Right lobe of liver (tissue), 6 donors: ENCODE measurements around the gene PLCXD3. TPM values are rescaled to one million over a fixed set of nuclear protein-coding genes. Genes with fewer than 3 reads are reported as not detected.

Experiments
- ATAC-seq, 4 donors: fragments of 200-7000 bp; cut with Tn5 transposase; one replicate each; pipeline ENCODE4 v1.9.1; 2020; ENCODE audit warnings: mild to moderate bottlenecking in 4 of 4, moderate library complexity in 4 of 4
- DNase-seq, 3 donors: peaks; one replicate each; pipeline ENCODE4 v3.0.0-alpha.2; 2020
- H3K27ac ChIP-seq, 3 donors: fragments of 200-600 bp; one replicate each; pipeline ENCODE4 v1.8.0; 2022
- H3K27me3 ChIP-seq, 2 donors: fragments of 200-600 bp; one replicate each; pipeline ENCODE4 v1.8.0; 2022
- H3K36me3 ChIP-seq, 4 donors: fragments of 200-600 bp; sonication (generic) in 1 of 4; one replicate each; pipeline versions ENCODE4 v1.5.1 to v1.8.0; 2017 to 2022; ENCODE audit warnings: control low read depth in 1 of 4
- H3K4me1 ChIP-seq, 4 donors: fragments of 200-600 bp; sonication (generic) in 1 of 4; one replicate each; pipeline versions ENCODE4 v1.5.1 to v1.8.0; 2017 to 2022; ENCODE audit warnings: control low read depth in 1 of 4
- H3K4me3 ChIP-seq, 3 donors: fragments of 200-600 bp; one replicate each; pipeline ENCODE4 v1.8.0; 2022
- H3K9me3 ChIP-seq, 4 donors: fragments of 200-600 bp; sonication (generic) in 1 of 4; one replicate each; pipeline versions ENCODE4 v1.5.1 to v1.8.0; 2017 to 2022; ENCODE audit warnings: control low read depth in 1 of 4
- CTCF ChIP-seq, 4 donors: fragments of 200-600 bp in 3 of 4; fragments of 450-650 bp in 1 of 4; IDR thresholded peaks; one replicate each; pipeline versions ENCODE4 v1.5.1 to v1.8.0; 2016 to 2022; ENCODE audit warnings: antibody characterized with exemption in 4 of 4, mild to moderate bottlenecking in 2 of 4
- POLR2A ChIP-seq: fragments of 450-650 bp; IDR thresholded peaks from one replicate; pipeline ENCODE4 v1.6.1; 2017; ENCODE audit warnings: antibody characterized with exemption, mild to moderate bottlenecking
- WGBS: methylation state at CpG from one replicate; pipeline ENCODE4 v1.1.6; 2018; ENCODE audit warnings: low coverage, low lambda C conversion rate; ENCODE audit not compliant: insufficient coverage; ENCODE audit errors: missing lambda C conversion rate; 5-methylcytosine and 5-hydroxymethylcytosine counted together
- intact Hi-C, 2 donors: fragments of 100-400 bp; cut with DNase I; formaldehyde crosslinking; loops; one replicate each; pipeline versions ENCODE4 v1.11.2 to v1.14.1; 2022
- total RNA-seq, 6 experiments: library from RNA; depleted of rRNA in 2 of 6; stranded (reverse); fragments of >200 nt in 2 of 6; fragmentation: NEBNext Ultra II Directional in 3 of 6; extraction: Animal tissue kit (Norgen Biotek cat#: 25700) in 3 of 6; gene quantifications; one replicate each; pipeline versions ENCODE4 v1.1.0 to v1.2.4, GENCODE V29; 2016 to 2023
- donor health status: DM: no; HTN: yes; CAD: no.
- donor health status: DM: no; HTN: no; CAD: no.
- donor health status: DM: no; HTN: no; CAD: no.
- donor health status: DM: no; HTN: yes; CAD: no.
- donor health status: DM: no; HTN: yes; CAD: no.

The PLCXD3 gene
- total RNA-seq, 6 experiments from 2014 or later = 0.27 to 3.5 (median 1.1) TPM

- Histone ChIP-seq H3K27ac (no peak overlapping the region), H3K4me3 (no peak overlapping the region), H3K4me1 (no peaks in the 10 kb centered on the region), H3K27me3 (no peaks in the 10 kb centered on the region), H3K36me3 (no peaks in the 10 kb centered on the region), H3K9me3 (no peaks in the 10 kb centered on the region)
- DNase-seq (no peak), ATAC-seq (no peak)
- 20% methylated on average over 5 of the region's 5 CpGs for WGBS
- TF ChIP-seq POLR2A (no peak), CTCF (IDR thresholded peaks at IDR 0.05) (peak in 2 of 4 donors; percentile 10)
- intact Hi-C loops = no loop called here
Observed at GRCh38 chr5:41346609-41347008, 163.8 kb downstream of the PLCXD3 start.

- Histone ChIP-seq H3K9me3 (no peaks in the 10 kb centered on the region), H3K27me3 (no peaks in the 10 kb centered on the region), H3K36me3 (no peaks in the 10 kb centered on the region), H3K4me1 (no peaks in the 10 kb centered on the region), H3K27ac (no peak overlapping the region), H3K4me3 (no peak overlapping the region)
- DNase-seq = no peak
- no peak for TF ChIP-seq CTCF (IDR thresholded peaks at IDR 0.05)
- TF ChIP-seq POLR2A = no peak
- intact Hi-C loops = no loop called here
- ATAC-seq = no peak
- WGBS = 20% methylated on average over 1 of the region's 1 CpG
Observed at GRCh38 chr5:41345295-41345694, 165.1 kb downstream of the PLCXD3 start.

- no peak for ATAC-seq
Observed at GRCh38 chr5:41339339-41339738, 171.1 kb downstream of the PLCXD3 start.

DNA sequence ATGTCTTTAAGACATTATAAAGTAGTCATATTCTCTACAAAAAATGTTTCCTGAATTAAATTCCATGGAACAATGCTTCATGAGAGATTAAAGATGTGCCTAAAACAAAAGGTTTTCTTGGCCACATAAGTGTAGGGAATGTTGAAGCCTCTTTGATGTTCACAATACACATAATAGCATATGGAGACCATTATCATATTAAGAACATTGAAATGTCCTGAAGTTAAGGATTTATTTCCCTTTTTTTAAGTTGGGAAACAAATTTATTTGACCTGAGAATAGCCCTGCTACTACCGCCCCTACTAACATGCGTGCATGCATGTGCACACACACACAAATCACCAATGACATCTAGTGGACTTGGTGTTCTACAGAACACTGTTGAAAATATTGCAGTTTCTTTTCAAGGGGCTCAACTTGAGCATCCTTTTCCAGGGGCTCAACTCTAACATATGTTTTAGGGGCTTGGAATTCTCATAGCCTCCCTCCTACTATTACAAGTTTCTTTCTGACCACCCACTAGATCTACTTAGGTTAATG is 172.2 kb downstream of the PLCXD3 start:
- no peaks in the 10 kb centered on the region for H3K27me3 ChIP-seq
- no peaks in the 10 kb centered on the region for H3K9me3 ChIP-seq
- H3K4me1 ChIP-seq = no peaks in the 10 kb centered on the region
- H3K27ac ChIP-seq = no peak overlapping the region
- WGBS = 40% methylated on average over 2 of the region's 2 CpGs
- DNase-seq (no peak), ATAC-seq (peak in 1 of 4 donors; percentile 18)
- H3K4me3 ChIP-seq = no peak overlapping the region
- H3K36me3 ChIP-seq = no peaks in the 10 kb centered on the region
- TF ChIP-seq CTCF (IDR thresholded peaks at IDR 0.05) (peak in 1 of 4 donors; percentile 10), POLR2A (no peak)
- intact Hi-C loops = no loop called here

More at GRCh38 chr5:41339339-41339738, 171.1 kb downstream of the PLCXD3 start:
- DNase-seq = no peak
- WGBS = 82% methylated on average over 1 of the region's 1 CpG
- Histone ChIP-seq H3K27ac (no peak overlapping the region), H3K36me3 (no peaks in the 10 kb centered on the region), H3K4me1 (no peaks in the 10 kb centered on the region), H3K27me3 (no peaks in the 10 kb centered on the region), H3K9me3 (no peaks in the 10 kb centered on the region), H3K4me3 (no peak overlapping the region)
- intact Hi-C loops = no loop called here
- TF ChIP-seq CTCF (IDR thresholded peaks at IDR 0.05) (no peak), POLR2A (no peak)

DNA sequence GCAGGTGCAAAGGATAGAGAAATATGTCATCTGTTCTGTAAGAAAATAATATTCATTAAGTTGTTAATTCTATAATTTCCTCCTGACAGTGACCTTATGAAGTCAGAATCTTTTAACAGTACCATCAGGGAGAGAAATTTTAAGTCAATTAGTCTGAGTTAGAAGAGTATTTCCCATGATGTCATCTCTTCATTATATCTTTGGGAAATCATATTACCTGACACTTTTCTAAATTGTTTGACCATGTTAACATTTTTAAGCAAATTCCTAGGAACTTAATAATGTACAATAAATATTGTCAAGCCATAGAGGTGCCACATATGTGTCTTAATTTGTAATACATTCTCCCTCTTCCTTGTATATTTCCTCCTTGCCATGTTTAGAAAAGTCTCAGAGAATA is 172.7 kb downstream of the PLCXD3 start:
- no peak for ATAC-seq
- TF ChIP-seq CTCF (IDR thresholded peaks at IDR 0.05) (no peak), POLR2A (no peak)

More for the DNA sequence above, 172.7 kb downstream of the PLCXD3 start:
- no peak for DNase-seq
- H3K9me3 ChIP-seq = no peaks in the 10 kb centered on the region
- H3K27me3 ChIP-seq = no peaks in the 10 kb centered on the region
- no peaks in the 10 kb centered on the region for H3K4me1 ChIP-seq
- no peak overlapping the region for H3K27ac ChIP-seq
- intact Hi-C loops = no loop called here
- H3K36me3 ChIP-seq = no peaks in the 10 kb centered on the region
- no peak overlapping the region for H3K4me3 ChIP-seq
